ENCODE data around the gene MITF. TPM values are rescaled to one million over a fixed set of nuclear protein-coding genes. Genes with fewer than 3 reads are reported as not detected.

The MITF gene, protein sequence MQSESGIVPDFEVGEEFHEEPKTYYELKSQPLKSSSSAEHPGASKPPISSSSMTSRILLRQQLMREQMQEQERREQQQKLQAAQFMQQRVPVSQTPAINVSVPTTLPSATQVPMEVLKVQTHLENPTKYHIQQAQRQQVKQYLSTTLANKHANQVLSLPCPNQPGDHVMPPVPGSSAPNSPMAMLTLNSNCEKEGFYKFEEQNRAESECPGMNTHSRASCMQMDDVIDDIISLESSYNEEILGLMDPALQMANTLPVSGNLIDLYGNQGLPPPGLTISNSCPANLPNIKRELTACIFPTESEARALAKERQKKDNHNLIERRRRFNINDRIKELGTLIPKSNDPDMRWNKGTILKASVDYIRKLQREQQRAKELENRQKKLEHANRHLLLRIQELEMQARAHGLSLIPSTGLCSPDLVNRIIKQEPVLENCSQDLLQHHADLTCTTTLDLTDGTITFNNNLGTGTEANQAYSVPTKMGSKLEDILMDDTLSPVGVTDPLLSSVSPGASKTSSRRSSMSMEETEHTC
- total RNA-seq (2014; rRNA removed; shearing (Covaris generic)) = 3.2 and 3.3 TPM in 2 replicates
- polyA plus RNA-seq (2014; cell fraction: nucleus; rRNA removed) = 2.5 and 5.4 TPM in 2 replicates

DNA sequence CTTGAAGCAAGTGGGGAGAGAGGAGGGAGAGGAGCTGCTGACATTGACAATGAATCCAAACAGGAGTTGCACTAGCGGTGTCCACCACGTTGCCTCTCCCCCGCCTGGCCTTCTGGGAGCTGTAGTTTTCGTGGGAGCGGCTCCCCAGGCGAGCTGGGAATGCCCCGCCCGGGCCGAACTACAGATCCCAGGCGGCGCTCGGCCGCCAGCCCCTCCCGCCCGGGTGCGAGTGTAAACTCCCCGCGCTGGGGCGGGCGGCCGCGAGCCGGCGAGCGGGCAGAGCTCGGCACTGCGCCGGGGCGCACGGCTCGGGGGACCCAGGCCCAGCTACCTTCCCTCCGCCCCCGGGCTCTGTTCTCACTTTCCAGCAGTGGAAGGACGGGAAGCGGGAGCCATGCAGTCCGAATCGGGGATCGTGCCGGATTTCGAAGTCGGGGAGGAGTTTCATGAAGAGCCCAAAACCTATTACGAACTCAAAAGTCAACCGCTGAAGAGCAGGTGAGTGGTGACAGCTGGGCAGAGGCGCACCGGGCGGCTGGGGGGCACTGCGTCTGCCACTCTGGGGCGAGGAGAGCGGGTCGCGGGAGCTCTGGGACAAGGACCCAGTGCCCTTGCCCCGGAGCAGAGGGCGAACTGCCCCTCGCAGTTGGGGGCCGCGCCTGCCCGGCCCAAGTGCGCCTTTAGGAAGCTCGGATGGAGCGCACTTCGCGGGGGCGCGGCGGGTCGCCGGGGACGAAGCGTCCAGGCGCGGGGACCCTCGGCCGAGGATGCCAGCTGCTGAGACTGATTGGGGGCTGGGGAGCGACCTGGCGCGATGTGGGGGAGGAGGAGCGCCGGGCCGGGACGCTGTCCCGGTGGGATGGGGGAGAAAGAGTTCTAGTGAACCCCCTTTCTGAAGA lies at the start of gene MITF:
Gene MITF (plus strand): TSS at position 261 of the 899 bp plus-strand sequence. CDS start 134 bp downstream, at position 395.
- peak; percentile 82 for DNase-seq (ENCODE audit: extremely low read depth, low read depth)

- no peak for DNase-seq (ENCODE audit: extremely low read depth, low read depth)
Measured at GRCh38 chr3:69691860-69692259, 47.4 kb upstream of the MITF start.

GRCh38 chr3:69692761-69693160 lies 46.5 kb upstream of the MITF start:
- no peak for DNase-seq (ENCODE audit: extremely low read depth, low read depth)

GRCh38 chr3:69695443-69695842 lies 43.8 kb upstream of the MITF start:
- DNase-seq (ENCODE audit: extremely low read depth, low read depth) = no peak

DNA sequence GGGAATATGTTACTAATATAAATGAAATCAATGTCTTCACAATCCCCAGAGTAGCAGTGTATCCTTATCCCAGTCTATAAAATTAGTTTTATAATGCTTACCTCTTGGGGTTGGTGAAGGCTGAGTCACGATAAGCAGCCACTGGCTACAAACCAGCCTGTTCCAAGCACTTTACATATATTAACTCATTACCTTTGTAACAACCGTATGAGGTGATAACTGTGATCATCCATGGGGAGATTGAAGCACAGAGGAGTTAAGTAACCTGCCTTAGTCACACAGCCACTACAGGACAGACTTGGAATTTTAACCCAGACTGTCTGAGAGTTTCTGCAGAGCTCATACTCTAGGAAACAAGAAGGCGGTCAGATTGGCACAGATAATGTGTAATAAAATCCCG lies 43.3 kb upstream of the MITF start:
- no peak for DNase-seq (ENCODE audit: extremely low read depth, low read depth)

- no peak for DNase-seq (ENCODE audit: extremely low read depth, low read depth)
Measured at GRCh38 chr3:69696367-69696766, 42.9 kb upstream of the MITF start.

DNA sequence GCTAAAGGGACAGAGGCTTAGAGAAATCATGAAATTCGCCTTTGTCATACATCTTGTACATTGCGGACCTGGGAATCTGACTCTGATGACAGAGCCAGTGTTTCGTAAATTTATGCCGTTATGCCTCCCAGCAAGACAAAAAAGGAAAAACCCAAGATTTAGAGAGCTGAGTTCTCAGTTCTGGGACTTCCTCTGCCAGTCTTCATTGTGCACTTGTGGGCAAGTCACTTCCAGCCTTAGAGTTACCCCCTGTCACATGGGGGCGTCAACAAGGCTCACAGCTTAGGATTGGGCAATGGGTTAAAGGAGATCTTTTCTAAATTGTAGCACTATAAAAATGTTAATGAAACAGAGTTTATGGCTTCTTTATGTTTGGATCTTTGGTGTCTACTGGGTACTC lies 41.9 kb upstream of the MITF start:
- no peak for DNase-seq (ENCODE audit: extremely low read depth, low read depth)

GRCh38 chr3:69698728-69699127 lies 40.5 kb upstream of the MITF start:
- DNase-seq (ENCODE audit: extremely low read depth, low read depth) = no peak

- no peak for DNase-seq (ENCODE audit: extremely low read depth, low read depth)
Measured at GRCh38 chr3:69699183-69699582, 40.1 kb upstream of the MITF start.

- no peak for DNase-seq (ENCODE audit: extremely low read depth, low read depth)
Measured at GRCh38 chr3:69700949-69701348, 38.3 kb upstream of the MITF start.

- DNase-seq (ENCODE audit: extremely low read depth, low read depth) = no peak
Measured at GRCh38 chr3:69710153-69710977, 28.9 kb upstream of the MITF start.

DNA sequence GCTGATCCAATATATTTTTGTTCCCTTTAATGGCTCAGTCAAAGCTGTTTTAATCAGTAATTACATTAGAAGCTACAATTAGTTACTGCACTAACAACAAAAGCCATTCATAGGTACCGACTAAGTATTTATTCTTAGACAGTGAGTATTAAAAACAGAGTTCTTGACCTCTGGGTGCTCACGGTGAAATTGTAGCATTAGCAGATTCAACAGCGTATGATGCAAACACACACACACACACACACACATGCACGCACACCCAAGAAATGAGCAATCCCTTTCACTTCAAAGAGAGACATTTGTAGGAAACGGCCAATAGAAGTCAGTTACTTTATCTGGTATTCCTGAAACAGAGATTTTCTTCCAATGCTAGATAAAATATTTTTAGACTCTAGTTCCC lies 27.0 kb upstream of the MITF start:
- DNase-seq (ENCODE audit: extremely low read depth, low read depth) = no peak

- no peak for DNase-seq (ENCODE audit: extremely low read depth, low read depth)
Measured at GRCh38 chr3:69712933-69713332, 26.3 kb upstream of the MITF start.

DNA sequence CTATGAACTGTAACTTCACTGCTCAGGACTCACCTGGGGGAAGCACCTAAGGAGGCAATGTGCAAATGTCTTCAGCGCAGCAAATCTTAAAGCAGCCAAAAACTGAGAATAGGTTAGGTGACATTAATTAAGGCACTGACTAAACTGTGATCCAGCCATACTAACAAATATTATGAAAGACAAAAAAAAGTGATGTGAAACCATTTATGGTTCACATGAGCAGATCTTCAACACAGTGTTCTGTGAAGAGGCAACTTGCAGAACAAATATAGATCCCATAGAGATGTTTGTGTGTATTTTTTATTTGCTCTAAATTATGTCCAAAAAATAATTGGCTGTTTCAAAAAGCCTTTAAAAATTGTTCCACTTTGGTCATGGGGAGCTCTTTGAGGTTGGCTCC lies 24.1 kb upstream of the MITF start:
- DNase-seq (ENCODE audit: extremely low read depth, low read depth) = no peak

- DNase-seq (ENCODE audit: extremely low read depth, low read depth) = no peak
Measured at GRCh38 chr3:69716119-69716518, 23.1 kb upstream of the MITF start.

GRCh38 chr3:69718866-69719586 lies 20.2 kb upstream of the MITF start:
- no peak for DNase-seq (ENCODE audit: extremely low read depth, low read depth)

GRCh38 chr3:69719587-69720122 lies 19.6 kb upstream of the MITF start:
- DNase-seq (ENCODE audit: extremely low read depth, low read depth) = no peak

DNA sequence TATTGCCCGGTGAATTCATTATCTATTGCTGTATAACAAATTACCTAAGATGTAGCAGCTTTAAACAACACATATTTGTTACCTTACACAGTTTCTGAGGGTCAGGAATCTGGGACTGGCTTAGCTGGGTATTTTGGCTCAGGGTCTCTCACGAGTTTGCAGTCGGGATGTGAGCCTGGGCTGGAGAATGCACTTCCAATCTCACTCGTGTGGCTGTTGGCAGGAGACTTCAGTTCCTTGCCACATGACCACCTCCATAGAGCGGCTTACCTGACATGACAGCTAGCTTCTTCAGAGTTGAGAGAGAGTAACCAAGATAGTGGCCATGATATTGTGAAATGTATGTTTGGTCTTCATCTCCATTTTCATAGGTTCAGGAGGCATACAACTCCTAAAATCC lies 18.4 kb upstream of the MITF start:
- DNase-seq (ENCODE audit: extremely low read depth, low read depth) = no peak

- DNase-seq (ENCODE audit: extremely low read depth, low read depth) = no peak
Measured at GRCh38 chr3:69723389-69723788, 15.9 kb upstream of the MITF start.
